Smooth muscle cell (in vitro differentiated cells): ENCODE data around the gene RPAP2. TPM values are rescaled to one million over a fixed set of nuclear protein-coding genes. Genes with fewer than 3 reads are reported as not detected.

Experiments
- DNase-seq: peaks from one replicate; lab custom pipeline; 2025; ENCODE audit not compliant: unreplicated experiment; lab: John Stamatoyannopoulos, UW
- H2AFZ ChIP-seq: fragments of 200-600 bp; sonication (generic); 2 replicates; pipeline ENCODE4 v1.6.0; 2016; ENCODE audit warnings: antibody characterized with exemption, low read depth, mild to moderate bottlenecking
- H3F3A ChIP-seq: fragments of 200-600 bp; sonication (generic); 2 replicates; pipeline ENCODE4 v1.6.0; 2017; ENCODE audit warnings: antibody characterized with exemption, low read depth
- H3K27ac ChIP-seq: fragments of 200-600 bp; sonication (generic); 2 replicates; pipeline ENCODE4 v1.5.1; 2016; ENCODE audit warnings: low read depth, mild to moderate bottlenecking
- H3K27me3 ChIP-seq: fragments of 200-600 bp; sonication (generic); 2 replicates; pipeline ENCODE4 v1.6.1; 2016; ENCODE audit warnings: low read depth, mild to moderate bottlenecking
- H3K36me3 ChIP-seq: fragments of 200-600 bp; sonication (generic); 2 replicates; pipeline ENCODE4 v1.5.1; 2016; ENCODE audit warnings: low read depth
- H3K4me1 ChIP-seq: fragments of 200-600 bp; sonication (generic); 2 replicates; pipeline ENCODE4 v1.5.1; 2016; ENCODE audit warnings: low read depth
- H3K4me2 ChIP-seq: fragments of 200-600 bp; sonication (generic); 2 replicates; pipeline ENCODE4 v1.6.0; 2016; ENCODE audit warnings: mild to moderate bottlenecking
- H3K4me3 ChIP-seq: fragments of 200-600 bp; sonication (generic); 2 replicates; pipeline ENCODE4 v1.5.1; 2016; ENCODE audit warnings: mild to moderate bottlenecking
- H3K79me2 ChIP-seq: fragments of 200-600 bp; sonication (generic); 2 replicates; pipeline ENCODE4 v1.6.0; 2016; ENCODE audit warnings: low read depth, mild to moderate bottlenecking
- H3K9ac ChIP-seq: fragments of 200-600 bp; sonication (generic); 2 replicates; pipeline ENCODE4 v1.6.0; 2016; ENCODE audit warnings: low read depth
- H3K9me3 ChIP-seq: fragments of 200-600 bp; sonication (generic); replicated peaks from 2 replicates; pipeline ENCODE4 v1.5.1; 2016; ENCODE audit warnings: low read depth
- H4K20me1 ChIP-seq: fragments of 200-600 bp; sonication (generic); 2 replicates; pipeline ENCODE4 v1.6.0; 2016; ENCODE audit warnings: low read depth
- WGBS: methylation state at CpG from one replicate; pipeline ENCODE4 v1.1.7; 2016; ENCODE audit warnings: low lambda C conversion rate; 5-methylcytosine and 5-hydroxymethylcytosine counted together
- polyA plus RNA-seq: library from polyadenylated mRNA; unstranded; fragments of >200 nt; fragmentation: Nextera tagmentation; extraction: Ambion mirVana; gene quantifications from 2 replicates; pipeline ENCODE4 v1.2.1, GENCODE V29; 2016
- total RNA-seq: library from RNA; depleted of rRNA; stranded (reverse); fragments of >200 nt; gene quantifications from 2 replicates; pipeline ENCODE4 v1.2.3, GENCODE V29; 2014
- TF ChIP-seq, protein P1 (sequence below): fragments of 200-600 bp; sonication (generic); IDR thresholded peaks from 2 replicates; pipeline ENCODE4 v1.5.1; 2017; ENCODE audit warnings: borderline replicate concordance, mild to moderate bottlenecking, antibody characterized with exemption; ENCODE audit not compliant: insufficient read depth, poor library complexity, severe bottlenecking

The RPAP2 gene
- total and polyA plus RNA-seq, 2 experiments from 2014 or later = 18.8 to 34.2 TPM

DNA sequence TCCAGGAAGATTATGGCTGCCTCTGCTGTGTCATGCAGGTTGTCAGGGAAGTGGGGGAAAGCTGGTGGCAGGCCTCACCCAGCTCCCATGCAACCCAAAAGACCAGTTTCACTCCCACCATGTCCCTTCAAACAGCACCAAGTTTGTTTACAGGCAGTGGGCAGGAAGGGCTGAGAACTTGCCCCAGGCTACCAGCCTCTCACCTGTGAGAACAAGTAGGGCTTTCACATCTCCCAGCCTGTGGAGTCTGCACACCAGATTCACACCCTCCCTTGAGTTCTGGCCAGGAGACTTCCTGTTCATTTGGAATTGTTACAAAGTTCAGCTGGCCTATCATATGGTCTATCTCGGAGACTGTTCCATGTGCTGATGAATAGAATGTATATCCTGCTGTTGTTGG is 27.8 kb downstream of the RPAP2 start:
- H4K20me1 ChIP-seq = peaks cover 2% of the 10 kb centered on the region
- H3K36me3 ChIP-seq = peaks cover 50% of the 10 kb centered on the region
- H3K4me3 ChIP-seq = no peak overlapping the region
- TF ChIP-seq, protein P1, sequence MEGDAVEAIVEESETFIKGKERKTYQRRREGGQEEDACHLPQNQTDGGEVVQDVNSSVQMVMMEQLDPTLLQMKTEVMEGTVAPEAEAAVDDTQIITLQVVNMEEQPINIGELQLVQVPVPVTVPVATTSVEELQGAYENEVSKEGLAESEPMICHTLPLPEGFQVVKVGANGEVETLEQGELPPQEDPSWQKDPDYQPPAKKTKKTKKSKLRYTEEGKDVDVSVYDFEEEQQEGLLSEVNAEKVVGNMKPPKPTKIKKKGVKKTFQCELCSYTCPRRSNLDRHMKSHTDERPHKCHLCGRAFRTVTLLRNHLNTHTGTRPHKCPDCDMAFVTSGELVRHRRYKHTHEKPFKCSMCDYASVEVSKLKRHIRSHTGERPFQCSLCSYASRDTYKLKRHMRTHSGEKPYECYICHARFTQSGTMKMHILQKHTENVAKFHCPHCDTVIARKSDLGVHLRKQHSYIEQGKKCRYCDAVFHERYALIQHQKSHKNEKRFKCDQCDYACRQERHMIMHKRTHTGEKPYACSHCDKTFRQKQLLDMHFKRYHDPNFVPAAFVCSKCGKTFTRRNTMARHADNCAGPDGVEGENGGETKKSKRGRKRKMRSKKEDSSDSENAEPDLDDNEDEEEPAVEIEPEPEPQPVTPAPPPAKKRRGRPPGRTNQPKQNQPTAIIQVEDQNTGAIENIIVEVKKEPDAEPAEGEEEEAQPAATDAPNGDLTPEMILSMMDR = no peak
- H3K27ac ChIP-seq = no peak overlapping the region
- no peaks in the 10 kb centered on the region for H3F3A ChIP-seq
- H3K9ac ChIP-seq = no peak overlapping the region
- no peaks in the 10 kb centered on the region for H3K4me1 ChIP-seq
- H2AFZ ChIP-seq = no peak overlapping the region
- WGBS = 96% methylated on average over 1 of the region's 1 CpG
- peaks cover 12% of the 10 kb centered on the region for H3K9me3 ChIP-seq
- no peak overlapping the region for H3K4me2 ChIP-seq
- DNase-seq = no peak
- H3K27me3 ChIP-seq = no peaks in the 10 kb centered on the region
- no peaks in the 10 kb centered on the region for H3K79me2 ChIP-seq

DNA sequence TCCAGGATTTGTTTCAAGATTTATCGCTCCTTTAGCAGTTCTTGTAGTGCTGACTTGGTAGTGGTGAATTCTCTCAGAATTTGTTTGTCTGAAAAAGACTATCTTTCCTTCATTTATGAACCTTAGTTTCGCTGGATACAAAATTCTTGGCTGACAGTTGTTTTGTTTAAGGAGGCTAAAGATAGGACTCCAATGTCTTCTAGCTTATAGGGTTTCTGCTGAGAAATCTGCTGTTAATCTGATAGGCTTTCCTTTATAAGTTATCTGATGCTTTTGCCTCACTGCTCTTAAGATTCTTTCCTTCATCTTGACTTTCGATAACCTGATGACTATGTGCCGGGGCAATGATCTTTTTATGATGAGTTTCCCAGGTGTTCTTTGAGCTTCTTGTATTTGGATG is 28.9 kb downstream of the RPAP2 start:
- Histone ChIP-seq H3K79me2 (no peaks in the 10 kb centered on the region), H3K9ac (no peak overlapping the region), H3K36me3 (peaks cover 50% of the 10 kb centered on the region), H3K4me2 (no peak overlapping the region), H3K4me3 (no peak overlapping the region), H3F3A (no peaks in the 10 kb centered on the region), H3K9me3 (peaks cover 12% of the 10 kb centered on the region), H3K27ac (no peak overlapping the region), H4K20me1 (peaks cover 3% of the 10 kb centered on the region), H3K4me1 (no peaks in the 10 kb centered on the region), H2AFZ (no peak overlapping the region), H3K27me3 (no peaks in the 10 kb centered on the region)
- no peak for DNase-seq
- 98% methylated on average over 4 of the region's 4 CpGs for WGBS
- TF ChIP-seq, protein P1 = no peak

DNA sequence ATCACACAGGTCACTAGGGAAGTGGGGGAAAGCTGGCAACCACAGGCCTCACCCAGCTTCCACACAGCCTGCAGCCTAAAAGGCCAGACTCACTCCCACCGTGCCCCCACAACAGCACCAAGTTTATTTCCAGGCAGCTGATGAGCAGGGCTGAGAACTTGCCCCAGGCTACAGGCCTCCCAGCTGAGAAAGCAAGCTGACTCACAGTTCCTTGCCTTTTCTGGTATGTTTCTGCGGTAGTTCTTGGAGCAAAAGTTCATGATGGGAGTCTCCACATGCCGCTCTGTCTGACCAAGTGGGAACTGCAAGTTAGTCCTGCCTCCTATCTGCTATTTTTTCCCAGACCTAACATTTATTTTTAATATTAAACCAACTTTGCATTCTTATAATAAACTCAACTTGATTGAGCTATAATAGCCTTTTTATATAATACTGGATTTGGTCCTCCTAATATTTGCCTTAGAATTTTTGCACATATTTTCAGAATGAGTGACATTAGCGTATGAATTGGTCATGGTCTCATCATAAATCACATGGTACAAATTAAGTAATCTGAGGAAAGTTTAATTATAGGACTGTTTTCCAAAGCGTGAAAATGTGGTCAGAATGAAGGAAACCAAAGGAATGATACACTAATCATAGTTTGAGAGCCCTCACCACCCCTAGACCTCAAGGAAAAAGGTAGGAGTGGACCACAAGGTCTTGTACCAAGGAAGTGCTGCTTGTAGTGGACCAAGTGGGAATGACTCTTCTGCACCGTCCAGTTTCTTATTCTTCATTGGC is 30.7 kb downstream of the RPAP2 start:
- H3K27ac ChIP-seq = peak overlapping the region; percentile 19

More for the DNA sequence above, 30.7 kb downstream of the RPAP2 start:
- no peaks in the 10 kb centered on the region for H3F3A ChIP-seq
- H4K20me1 ChIP-seq = peaks cover 3% of the 10 kb centered on the region
- no peaks in the 10 kb centered on the region for H3K4me1 ChIP-seq
- H3K9ac ChIP-seq = no peak overlapping the region
- peaks cover 12% of the 10 kb centered on the region for H3K9me3 ChIP-seq
- TF ChIP-seq, protein P1 = no peak
- WGBS = 81% methylated on average over 6 of the region's 6 CpGs
- no peak for DNase-seq
- no peaks in the 10 kb centered on the region for H3K27me3 ChIP-seq
- no peaks in the 10 kb centered on the region for H3K79me2 ChIP-seq
- H3K4me2 ChIP-seq = no peak overlapping the region
- peaks cover 44% of the 10 kb centered on the region for H3K36me3 ChIP-seq
- H3K4me3 ChIP-seq = no peak overlapping the region
- no peak overlapping the region for H2AFZ ChIP-seq
